DMS79 treated with DMSO at 0.1 percent for 48 hours (cell line): Measurements from ENCODE around the gene NKX1-1.

Experiments
- DNase-seq: peaks from one replicate; lab custom pipeline; 2025; lab: John Stamatoyannopoulos, UW

Gene NKX1-1

DNA sequence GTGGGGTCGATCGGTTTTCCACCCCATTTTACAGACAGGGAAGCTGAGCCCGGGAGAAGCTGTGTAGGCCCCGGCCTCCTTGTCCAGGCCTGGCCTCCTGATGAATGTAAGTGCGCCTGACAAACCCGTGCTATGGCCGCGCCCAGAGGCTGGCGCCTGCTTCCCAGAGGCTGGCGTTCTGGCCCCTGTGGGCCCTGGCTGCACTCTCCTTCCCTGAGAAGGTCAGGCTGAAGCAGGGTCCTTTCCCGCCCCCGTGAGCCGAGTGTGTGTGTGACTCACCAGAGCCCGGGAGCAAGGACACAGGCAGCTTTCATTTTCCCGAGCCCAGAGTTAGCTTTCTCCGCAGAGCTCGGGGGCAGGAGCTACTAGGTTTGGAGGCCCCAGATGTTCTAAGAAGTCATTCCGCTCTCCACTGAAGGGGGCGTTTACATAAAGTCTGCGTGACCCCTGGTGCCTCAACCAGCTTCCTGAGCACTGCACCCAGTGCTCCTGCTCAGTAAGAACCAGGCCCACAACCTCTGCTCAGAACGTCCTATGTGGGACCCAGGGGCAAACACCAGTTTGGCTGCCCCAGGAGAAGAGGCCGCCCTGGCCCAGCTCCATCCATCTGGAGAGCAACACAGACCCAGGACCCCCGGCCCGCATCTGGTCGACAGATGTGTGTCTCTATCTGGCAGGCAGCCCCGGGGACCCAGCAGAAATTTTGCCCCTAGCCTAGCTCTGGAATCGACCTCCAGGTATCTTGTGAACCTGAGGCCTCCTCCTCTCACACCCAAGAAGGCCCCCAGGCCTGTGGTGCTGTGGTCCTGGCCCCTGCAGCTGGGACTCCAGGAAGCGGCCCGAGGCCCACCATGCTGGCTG lies 45.6 kb downstream of the NKX1-1 start:
- no peak for DNase-seq

DNA sequence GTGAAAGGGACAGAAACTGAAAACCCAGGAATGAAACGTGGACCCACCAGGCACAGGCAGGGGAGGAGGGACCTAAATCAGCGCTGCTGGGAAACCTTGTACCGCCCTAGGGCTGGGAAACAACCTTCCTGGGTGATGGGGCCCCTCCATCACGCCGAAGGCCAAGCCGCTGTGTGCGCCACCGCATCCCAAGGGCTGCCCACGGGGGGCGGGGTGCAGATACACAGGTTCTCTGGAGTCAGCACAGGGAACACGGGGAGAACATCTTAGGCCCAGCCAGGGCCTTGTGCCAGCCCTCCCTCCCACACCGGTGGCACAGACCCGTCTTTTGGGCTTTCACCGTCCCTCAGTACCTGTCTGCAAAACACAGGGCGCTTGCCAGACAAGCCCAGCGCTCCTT lies 46.3 kb downstream of the NKX1-1 start:
- no peak for DNase-seq

DNA sequence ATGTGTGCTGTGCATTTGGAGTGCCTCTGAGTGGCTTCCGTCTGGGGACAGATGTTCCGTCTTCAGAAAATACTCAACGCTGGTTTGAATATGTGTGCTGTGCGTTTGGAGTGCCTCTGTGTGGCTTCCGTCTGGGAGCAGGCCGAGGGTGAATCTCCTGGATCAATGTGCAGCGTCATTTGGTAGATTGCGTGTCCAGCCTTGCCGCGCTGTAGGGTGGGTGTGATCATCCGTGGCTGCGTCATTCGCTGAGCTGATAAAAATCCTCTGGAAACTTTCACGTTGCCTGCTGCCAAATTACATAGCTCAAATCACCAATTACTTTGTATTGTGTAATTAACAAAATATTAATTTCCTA lies 47.1 kb downstream of the NKX1-1 start:
- DNase-seq = peak; percentile 45

DNA sequence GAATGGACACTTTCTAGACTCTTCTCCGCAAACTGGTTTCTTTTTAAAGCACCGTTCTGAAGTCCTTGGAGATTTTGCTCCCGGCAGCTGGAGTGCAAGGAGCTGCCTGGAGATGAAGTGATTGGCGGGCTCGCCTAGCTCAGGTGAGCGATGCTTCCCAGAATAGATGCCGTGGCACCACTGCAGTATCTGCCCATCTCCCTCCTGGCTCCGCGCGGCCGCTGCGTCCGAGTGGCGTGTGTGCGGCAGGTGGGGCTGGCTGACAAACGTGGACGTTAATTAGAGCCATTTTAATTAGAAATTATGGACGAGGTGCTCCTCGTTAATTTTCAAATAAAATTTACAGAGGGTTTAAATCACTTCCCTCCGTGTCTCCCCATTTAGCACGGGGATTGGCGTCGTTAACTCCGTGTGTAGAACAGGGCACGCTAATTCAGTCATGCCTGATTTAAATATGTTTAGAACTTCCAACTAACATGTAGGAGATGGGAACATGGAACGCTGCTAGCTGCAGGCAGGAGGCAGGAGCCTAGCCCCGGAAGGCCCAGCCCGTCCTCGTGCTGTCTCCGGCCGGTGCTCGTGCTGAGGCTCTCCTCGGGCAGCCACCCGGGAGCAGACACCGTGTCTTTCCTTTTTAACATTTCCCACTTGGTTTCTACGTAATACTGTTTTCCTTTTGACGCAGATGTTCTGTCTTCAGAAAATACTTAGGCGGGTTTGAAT lies 47.7 kb downstream of the NKX1-1 start:
- no peak for DNase-seq

DNA sequence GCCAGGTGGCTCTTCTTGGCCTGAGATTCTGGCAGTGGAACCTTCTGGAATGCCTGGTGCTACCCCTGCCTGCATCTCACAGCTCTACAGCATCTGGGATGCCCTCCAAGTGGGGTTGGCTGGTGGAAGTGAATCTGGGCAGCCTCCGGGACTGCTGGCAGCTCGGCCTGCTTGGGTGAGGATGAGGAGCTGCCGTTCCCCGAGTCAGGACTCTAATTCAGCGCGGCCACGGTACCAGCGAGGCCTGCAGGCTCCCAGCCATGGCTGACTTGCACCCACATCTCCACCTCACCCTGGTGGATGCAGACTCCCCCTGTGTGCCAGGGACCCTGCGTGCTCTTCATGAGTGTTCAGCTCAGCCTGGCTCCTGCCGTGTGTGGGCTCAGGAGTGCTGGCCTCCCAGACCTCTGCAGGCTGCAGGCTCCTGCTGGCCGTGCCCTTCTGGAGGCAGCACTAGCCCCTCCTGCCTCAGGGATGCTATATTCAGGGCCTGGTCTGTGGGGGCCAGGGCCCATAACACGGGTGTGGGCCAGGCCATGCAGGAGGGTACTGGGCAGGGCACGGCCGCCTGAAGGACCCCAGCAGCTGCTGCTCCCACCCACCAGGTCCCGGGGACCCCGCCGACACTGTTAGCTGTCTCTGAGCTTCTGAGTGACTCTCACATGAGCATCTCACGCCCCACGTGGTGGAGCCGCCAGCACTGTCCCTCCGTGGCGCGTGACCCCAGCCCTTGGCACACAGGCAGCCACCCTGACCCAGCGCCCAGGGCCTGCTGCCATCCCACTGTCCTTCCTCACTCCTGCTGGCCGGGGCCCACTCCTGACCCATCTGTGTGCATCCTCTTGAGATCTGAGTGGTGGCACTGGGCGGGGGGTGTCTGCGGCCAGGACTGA lies 48.6 kb downstream of the NKX1-1 start:
- DNase-seq = no peak

DNA sequence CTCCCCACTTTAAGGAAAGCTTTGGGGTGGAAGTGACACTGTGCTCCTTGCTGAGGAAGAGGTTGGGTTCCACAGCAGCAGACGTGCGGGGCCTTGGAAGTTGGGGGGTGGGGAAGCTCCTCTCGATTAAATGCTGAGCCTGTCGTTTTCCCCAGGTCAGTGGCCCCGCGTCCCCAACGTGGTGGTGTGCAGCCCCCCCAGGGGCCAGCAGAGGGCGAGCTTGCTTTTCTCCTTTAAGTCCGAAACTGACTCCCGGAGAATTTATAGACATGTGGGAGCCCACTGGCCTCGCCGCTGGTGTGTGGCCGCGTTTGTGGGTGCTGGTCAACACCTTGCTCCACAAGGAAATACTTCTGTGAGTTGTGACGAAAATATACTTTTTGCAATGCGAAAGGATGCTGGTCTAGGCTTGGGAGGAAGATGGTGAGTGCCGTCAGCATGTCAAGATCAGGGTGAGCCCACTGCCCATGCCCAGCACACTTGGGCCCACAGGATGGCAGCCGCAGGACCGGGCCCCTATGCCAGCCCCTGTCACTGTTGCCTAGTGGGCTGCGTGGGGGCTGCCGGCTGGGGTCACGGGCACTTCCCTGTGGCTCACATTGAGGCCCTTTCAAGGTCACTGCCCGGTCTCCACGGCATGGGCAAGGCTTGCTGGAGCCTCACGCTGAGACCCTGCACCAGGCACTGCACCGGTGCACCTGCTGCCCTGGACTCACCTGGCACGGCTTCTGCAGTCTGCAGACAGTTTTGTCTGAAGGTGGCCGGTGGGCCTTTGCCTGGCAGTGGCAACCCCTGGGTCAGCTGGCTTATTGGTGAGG lies 49.9 kb downstream of the NKX1-1 start:
- peak; percentile 1 for DNase-seq

DNA sequence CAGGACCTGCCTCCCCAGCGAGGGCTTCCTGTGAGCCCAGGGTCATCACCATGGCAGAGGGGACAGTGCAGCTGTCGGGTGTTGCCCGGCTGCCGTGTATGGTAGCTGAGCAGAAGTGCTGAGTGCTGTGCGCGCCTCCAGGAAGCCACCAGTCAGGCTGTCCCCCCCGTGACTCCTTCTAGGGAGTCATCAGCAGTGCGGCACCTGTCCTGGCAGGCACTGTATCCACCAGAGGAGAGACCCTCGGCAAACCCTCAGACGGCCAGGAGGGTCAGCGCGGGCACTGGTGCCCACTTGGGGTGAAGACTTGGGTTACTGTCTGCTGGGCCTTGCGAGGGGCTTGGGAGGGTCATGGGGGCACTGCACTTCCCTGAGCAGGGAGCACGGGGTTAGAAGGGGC lies 50.9 kb downstream of the NKX1-1 start:
- DNase-seq = no peak

DNA sequence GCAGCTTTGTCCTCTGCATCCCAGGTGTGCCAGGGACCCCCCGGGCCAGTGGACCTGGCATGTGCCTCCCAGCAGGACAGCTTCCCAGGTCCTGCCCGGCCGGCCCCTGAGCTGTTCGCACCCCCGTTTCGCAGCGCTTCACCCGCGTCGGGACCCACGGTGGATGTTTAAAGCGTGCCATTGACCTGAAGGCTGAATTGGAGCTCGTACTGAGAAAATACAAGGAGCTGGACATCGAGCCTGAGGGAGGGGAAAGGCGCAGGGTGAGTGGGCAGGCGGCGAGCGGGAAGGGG lies 51.3 kb downstream of the NKX1-1 start:
- DNase-seq = no peak

DNA sequence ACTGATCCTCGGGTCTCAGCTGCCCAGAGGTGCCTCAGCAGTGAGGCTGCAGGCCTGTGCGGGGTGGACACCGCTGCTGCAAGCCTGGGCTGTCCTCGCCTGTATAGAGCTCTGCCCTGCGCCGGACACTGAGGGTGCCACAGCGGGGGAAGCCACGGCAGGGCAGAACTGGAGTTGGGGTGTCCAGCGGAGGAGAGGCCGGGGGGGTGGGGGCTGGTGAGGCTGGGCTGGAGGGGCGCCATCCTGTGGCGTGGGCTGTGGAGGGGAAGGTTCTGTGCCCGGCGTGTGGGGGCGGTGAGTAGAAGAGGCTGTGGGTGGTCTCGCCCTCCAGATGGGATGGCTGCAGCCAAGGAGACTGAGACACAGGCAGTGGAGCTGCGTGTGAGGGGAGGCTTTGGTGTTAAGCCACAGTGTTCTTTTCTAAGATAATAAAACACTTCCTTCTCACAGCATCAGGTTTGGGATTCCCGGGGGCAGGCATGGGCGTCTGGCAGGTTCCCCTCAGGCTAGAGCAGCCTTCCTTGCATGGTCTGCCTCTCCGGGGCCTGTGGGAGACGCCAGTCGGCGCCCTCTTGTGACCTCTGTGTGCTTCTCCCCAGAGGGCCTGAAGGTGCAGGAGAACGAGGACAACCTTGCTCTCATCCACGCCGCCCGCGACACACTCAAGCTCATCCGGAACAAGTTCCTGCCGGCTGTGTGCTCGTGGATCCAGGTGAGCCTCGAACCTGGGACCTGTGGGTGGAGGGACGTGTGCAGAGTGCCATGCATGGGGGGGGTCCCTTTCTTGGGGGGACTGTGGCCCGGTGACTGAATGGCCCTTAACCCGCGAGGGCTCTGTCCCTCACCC lies 51.9 kb downstream of the NKX1-1 start:
- DNase-seq = no peak

DNA sequence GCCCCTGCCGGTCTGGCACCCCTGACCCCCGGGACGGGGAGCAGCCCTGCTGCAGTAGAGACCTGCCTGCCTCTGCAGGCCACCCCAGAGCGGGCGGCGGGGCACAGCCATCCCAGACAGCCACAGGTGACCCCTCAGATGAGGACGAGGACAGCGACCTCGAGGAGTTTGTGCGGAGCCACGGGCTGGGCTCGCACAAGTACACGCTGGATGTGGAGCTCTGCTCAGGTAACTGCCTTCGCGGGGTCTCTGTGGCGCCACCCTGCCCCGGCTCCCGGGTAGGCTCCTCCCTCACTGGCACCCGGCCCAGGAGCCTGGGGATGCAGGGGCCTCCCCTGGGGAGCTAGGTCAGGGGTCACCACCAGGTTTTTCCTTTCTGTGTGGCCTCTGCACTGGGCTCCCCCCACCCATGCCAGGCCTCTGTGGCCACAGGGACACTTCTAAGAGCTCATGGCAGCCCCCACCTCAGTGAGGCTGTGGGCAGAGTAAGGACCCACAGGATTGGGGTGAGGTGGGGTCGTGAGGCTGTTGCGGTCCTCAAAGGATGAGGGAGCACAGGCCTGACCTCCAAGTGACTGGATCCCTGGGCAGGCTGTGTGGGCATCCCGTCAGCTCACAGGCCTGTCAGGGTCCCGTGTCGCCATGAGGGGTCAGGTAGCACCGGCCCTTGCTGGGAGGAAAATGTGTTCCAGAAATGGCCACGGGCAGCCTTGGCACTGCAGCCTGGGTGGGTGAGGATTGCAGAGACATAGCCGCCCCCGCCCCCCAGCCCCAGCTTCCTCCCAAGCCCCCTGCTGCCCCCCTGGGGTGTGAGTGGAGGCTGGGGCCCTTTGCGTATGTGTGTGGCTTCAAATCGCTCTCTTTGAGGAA lies 52.8 kb downstream of the NKX1-1 start:
- DNase-seq = no peak
